Cerebellar nuclear complex (tissue), 1 donor: ENCODE measurements around the gene CPEB1.

Experiments used
- DNase-seq, 2 experiments: peaks; one replicate each; lab custom pipeline; 2025; lab: John Stamatoyannopoulos, UW

The CPEB1 gene

GRCh38 chr15:82647045-82647834 is at the start of gene CPEB1:
TSS of gene CPEB1 (minus strand) at chr15:82647363. CDS start at chr15:82628459, 18,904 bp downstream.
- no peak for DNase-seq

GRCh38 chr15:82692171-82692570 is 45.0 kb upstream of the CPEB1 start:
- DNase-seq, result no peak

GRCh38 chr15:82689147-82689546 is 42.0 kb upstream of the CPEB1 start:
- no peak for DNase-seq

GRCh38 chr15:82688691-82689090 is 41.5 kb upstream of the CPEB1 start:
- no peak for DNase-seq

GRCh38 chr15:82681371-82681770 is 34.2 kb upstream of the CPEB1 start:
- no peak for DNase-seq

- no peak for DNase-seq
Measured at GRCh38 chr15:82680200-82681102, 33.3 kb upstream of the CPEB1 start.

- no peak for DNase-seq
Measured at GRCh38 chr15:82679626-82680199, 32.5 kb upstream of the CPEB1 start.

GRCh38 chr15:82677720-82678323 is 30.7 kb upstream of the CPEB1 start:
- no peak for DNase-seq

GRCh38 chr15:82674873-82675272 is 27.7 kb upstream of the CPEB1 start:
- no peak for DNase-seq

GRCh38 chr15:82670699-82671098 is 23.5 kb upstream of the CPEB1 start:
- no peak for DNase-seq

- no peak for DNase-seq
Measured at GRCh38 chr15:82666606-82667005, 19.4 kb upstream of the CPEB1 start.

GRCh38 chr15:82664021-82664420 is 16.9 kb upstream of the CPEB1 start:
- DNase-seq, result no peak

- no peak for DNase-seq
Measured at GRCh38 chr15:82663186-82663600, 16.0 kb upstream of the CPEB1 start.

GRCh38 chr15:82662641-82663040 is 15.5 kb upstream of the CPEB1 start:
- DNase-seq, result no peak

- no peak for DNase-seq
Measured at GRCh38 chr15:82660378-82660777, 13.2 kb upstream of the CPEB1 start.

- DNase-seq, result no peak
Measured at GRCh38 chr15:82656641-82657266, 9.6 kb upstream of the CPEB1 start.

- no peak for DNase-seq
Measured at GRCh38 chr15:82655606-82656005, 8.4 kb upstream of the CPEB1 start.

- no peak for DNase-seq
Measured at GRCh38 chr15:82653483-82654168, 6.5 kb upstream of the CPEB1 start.

GRCh38 chr15:82651708-82652107 is 4.5 kb upstream of the CPEB1 start:
- no peak for DNase-seq

GRCh38 chr15:82650046-82650670 is 3.0 kb upstream of the CPEB1 start:
- DNase-seq, result no peak
